ENCODE data around the gene PRRC2B.

- TF ChIP-seq EP300 (IDR thresholded peaks at IDR 0.05) (no peak), POLR2A (IDR thresholded peaks at IDR 0.05) (no peak)
Measured at GRCh38 chr9:131416509-131416908, 22.6 kb downstream of the PRRC2B start.
